Subcutaneous adipose tissue (tissue), 4 donors: ENCODE results near the gene CCDC182. TPM values are rescaled to one million over a fixed set of nuclear protein-coding genes. Genes with fewer than 3 reads are reported as not detected.

Experiments
- CTCF ChIP-seq: fragments of 450-650 bp; IDR thresholded peaks from one replicate; pipeline ENCODE4 v1.5.1; 2016; ENCODE audit warnings: low read depth, mild to moderate bottlenecking, control low read depth, antibody characterized with exemption, moderate library complexity
- total RNA-seq, 4 donors: library from RNA; depleted of rRNA; stranded (reverse); fragments of >200 nt; gene quantifications; one replicate each; pipeline ENCODE4 v1.1.0, GENCODE V29; 2016

The CCDC182 gene
- total RNA-seq, 4 donors from 2014 or later, result not detected

DNA sequence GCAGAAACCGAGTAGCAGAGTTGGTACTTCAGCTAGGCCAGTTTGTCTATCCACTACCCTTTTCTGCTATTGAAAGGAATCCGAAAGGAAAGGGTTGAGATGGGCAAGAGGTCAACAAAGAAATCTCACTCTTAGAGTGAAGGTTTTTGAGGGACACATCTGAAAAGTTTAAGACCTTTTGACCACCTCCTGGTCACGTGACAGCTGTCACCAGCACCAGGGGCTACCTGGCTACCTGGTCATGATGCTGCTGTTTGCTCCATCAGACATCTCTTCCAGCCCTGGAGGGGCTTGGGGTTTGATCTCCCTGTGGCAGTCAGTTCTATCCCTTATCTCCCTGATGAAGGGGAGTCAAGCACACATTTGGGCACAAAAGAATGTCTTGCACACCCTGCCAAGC, 7.6 kb downstream of the CCDC182 start:
- TF ChIP-seq CTCF, result no peak

DNA sequence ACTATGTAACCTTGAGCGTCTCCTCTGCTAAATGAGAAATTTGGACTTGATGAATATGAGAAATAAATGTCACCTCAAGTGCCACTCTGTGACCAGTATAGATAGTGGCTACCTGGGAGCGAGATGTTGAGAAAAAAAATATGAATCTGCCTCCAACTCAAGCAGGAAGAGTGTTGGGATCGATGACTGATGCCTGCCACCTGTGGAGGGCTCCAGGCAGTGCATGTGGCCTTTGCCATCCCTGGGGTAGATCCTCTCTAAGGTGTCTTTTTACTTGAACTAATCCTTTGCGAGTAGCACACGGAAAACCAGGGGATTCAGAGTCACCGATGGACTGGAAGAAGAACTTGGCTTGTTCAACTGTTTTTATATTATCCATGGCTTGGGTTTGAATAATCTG, 9.4 kb downstream of the CCDC182 start:
- no peak for TF ChIP-seq CTCF

- TF ChIP-seq CTCF, result no peak
Measured at GRCh38 chr17:57735230-57735629, 9.9 kb downstream of the CCDC182 start.

- TF ChIP-seq CTCF, result no peak
Measured at GRCh38 chr17:57733085-57733484, 12.0 kb downstream of the CCDC182 start.

DNA sequence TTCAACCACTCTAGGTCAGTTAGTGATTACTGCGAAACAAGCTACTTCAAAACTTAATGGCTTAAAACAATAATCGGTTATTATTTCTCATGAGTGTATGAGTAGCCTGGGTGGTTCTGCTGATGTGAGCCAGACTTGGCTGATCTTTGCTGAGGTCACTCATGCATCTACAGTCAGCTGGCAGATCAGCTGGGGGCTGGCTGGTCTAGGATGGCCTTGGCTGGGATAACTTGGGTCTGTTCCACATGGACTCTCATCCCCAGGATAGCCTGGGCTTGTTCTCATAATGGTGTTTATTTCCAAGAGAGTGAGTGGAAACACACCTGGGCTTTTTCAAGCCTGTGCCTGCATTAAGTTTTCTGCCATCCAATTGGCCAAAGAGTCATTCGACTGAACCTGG, 13.0 kb downstream of the CCDC182 start:
- TF ChIP-seq CTCF, result no peak

DNA sequence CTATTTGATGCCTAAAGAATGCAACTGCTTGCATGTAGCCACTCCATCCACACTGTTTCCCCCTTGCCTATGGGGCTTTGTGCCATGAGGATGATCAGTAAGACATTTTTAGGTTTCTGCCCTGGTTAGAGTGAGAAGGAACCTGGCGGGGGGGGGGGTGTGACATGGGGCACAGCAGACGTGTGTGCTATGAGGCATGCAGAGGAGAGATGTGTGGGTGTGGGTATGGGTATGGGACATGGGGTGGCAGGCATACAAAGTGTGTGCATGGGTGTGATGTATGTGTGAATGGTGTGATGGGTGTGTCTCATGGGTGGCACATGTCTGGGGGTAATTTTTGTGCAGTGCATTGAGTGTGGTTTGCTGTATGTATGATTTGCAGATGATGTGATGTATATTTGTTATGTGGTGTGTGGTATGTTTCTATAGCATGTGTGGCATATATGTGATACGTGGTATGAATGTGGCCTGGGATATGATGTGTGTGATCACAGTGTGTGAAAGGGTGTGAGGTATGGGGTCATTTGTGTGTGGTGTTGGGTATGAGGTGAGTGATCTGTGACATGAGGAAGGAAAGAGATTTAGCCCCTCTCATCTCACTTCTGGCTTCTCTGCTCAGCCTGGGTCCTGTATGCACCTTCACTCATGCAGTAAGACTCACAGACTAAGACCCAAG, 14.9 kb downstream of the CCDC182 start:
- TF ChIP-seq CTCF, result no peak

DNA sequence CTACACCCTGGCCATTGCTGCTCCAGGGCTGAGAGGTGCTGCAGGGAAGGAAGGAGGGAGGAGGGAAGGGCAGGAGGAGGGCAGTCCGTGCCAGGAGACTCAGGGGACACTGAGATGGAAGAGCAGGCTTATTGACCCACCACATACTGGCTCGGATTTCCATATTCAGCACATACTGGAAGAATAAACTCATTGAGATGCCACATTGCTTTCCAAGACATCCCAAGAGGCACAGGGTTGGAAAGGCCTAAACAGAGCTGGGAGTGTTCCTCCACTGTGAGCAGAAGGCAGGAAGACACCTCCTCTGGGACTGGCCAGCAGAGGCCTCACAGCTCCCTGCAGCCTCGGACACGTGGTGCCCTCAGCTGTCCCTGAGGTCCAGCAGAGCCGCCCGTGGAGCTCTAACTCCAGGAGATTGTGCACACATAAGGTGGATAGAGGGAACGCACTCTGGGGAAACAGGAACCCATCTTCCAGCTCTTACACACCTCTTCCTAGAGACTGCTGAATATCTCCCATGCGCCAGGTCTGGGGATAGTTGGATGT, 17.4 kb downstream of the CCDC182 start:
- no peak for TF ChIP-seq CTCF
